HG02759 (cell line): ENCODE measurements around the gene CLIC1.

Source experiments
- ATAC-seq: cut with Tn5 transposase; IDR thresholded peaks from one replicate; pipeline ENCODE4 v1.9.1; 2021; ENCODE audit warnings: mild to moderate bottlenecking, moderate library complexity; ENCODE audit not compliant: unreplicated experiment

The CLIC1 gene

DNA sequence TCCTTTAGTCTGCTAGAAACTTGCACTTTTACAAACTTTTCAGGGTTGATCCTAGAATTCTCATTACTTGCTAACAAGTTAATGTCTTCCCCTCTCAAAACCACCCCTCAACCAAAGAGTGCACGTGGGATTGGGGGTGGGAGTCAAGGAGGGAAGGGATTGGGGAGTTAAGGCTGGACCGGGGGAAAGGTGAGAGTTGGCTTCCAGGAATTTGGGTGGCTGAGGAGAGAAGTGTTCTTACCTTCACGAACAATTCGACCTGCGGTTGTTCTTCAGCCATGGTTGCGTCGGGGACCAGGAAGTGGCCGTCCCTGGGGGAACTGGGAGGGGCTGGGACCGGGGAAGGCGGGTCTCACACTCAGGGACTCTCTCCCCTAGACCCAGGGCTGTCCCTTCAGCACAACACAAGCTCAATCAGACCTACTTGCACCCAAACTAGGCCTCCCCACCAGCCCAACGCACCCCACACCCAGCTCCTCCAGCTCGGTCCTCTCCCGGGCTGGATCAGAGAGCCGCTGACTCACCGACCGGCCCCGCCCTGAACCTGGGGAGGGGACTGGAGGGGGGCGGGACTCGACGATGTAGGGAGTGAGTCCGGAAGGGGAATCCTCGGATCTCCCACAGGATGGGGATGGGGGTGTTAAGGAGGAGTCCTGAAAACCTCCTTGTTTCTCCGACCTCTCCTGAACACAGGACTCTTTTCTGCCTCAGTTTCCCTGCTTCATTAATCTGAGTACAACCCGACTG is at the start of gene CLIC1:
Gene CLIC1 (minus strand): TSS at position 510 of the 747 bp plus-strand sequence. CDS start 230 bp downstream, at position 280.
- peak; percentile 25 for ATAC-seq

DNA sequence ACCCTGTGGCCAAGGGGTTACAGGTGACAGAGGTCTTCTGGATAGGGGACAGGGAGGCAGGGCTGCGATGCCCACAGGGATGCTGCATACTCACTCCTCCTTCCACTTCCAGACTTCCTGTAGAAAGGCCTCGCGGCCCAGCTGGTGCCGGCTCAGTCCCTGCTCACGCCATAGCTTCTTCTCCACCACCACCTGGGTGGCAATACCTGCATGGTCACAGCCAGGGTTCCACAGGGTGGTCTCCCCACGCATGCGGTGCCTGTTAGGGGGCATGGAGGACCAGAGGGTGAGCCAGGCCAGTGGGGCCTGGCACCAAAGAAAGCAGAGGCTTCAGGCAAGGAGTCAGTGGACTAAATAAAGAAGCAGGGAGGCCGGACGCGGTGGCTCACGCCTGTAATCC is 49.1 kb upstream of the CLIC1 start:
- ATAC-seq, result no peak

DNA sequence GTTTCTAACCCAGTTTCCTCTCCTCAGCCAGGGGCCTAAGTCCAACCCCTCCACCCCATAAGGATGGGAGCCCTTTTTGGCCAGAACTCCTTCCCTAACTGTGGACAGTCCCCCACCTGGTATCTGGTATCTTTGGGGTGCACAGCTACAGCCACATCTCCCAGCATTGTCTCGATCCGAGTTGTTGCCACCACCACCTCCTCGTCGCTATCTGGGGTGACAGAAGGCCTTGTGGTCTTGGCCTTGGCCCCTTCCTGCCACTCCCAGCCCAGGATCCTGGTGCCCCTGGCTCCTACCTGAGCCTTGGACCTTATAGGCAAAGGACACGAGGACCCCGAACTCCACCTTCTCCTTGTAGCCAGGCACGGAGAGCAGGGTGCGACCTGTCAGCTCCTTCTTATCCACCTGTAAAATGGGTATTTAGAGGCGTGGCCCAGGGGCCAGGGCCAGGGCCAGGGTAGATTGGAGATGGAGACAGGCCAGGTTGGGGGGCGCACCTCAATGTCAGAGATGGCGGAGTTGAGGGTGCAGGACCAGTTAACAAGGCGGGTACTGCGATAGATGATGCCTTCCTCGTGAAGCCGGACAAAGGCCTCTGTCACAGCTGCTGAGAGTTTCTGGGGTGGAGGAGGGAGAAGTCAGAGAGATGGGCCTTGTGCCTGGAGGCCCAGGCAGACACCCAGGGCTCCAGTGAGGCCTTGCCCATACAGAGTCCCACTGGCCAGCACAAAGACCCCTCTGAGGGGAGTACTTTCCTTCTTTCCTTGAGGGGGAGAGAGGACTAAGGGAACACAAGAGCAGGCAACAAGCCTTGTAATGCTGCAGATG is 48.0 kb upstream of the CLIC1 start:
- no peak for ATAC-seq

DNA sequence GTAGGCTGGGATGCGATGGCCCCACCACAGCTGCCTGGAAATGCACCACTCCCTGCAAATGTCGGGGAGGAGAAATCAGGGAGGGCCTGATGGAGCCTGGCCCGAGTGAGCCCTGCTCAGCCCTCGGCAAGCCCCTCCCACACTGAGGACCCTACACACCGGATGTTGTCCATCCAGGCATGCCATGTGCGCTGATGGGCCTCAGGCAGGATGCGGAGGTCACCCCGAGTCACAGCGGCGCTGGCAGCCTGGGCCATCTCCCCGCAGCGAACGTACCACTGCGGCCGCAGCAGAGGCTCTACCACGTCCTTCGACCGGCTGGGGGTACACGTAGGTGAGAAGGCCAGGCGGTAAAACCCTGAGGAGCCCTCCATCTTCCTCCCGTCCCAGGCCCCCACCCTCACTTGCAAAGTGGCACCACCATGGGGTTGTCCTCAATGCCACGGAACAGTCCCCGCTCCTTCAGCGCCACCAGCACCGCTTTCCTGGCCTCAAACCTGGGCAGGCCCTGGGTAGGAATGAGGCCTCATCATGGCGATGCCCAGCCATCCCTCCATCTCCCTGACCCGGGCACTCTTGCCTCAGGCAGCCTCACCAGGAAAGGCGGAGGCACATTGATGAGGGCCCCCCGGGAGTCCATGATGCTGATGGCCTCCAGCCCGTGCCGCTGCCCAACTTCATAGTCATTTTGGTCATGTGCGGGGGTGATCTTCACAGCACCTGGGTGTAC is 46.0 kb upstream of the CLIC1 start:
- ATAC-seq, result no peak

DNA sequence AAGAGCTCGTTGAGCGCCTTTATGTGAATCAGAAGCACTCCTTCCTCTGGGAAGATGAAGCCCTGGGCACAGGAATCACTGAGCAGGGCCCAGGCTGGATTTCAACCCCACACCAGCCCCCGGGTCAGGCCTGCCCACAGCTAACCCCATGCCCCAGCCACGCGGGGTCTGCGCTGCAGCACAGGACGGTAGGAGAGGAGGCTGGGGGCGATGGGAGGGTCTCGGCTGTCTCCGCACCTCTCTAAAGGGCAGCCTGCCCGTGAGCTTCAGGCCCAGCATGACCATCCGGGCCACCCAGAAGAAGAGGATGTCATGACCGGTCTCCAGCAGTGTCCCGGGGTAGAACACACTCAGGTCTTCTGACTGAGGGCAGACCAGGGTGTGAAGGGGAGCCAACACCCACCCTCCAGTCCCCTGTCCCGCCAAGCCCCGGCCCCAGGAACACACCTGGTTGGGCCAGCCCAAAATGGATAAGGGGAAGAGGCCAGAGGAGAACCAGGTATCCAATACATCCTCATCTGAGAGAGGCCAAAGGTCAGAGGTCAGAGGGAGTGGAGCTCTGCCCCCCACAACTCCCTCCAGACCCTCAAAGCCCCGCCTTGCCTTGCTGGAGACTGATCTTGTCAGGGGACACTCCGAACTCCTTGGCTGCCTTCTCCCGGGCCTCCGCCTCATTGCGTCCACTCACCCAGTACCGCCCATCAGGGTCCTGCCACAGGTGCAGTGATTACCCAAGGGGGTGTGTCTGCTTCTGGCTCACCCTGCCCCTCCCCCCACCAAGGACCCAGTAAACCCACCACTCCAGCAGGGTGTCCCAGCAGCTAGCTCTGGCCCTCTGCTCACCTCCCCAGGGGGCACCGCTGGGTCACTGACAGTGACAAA is 45.2 kb upstream of the CLIC1 start:
- ATAC-seq, result no peak

DNA sequence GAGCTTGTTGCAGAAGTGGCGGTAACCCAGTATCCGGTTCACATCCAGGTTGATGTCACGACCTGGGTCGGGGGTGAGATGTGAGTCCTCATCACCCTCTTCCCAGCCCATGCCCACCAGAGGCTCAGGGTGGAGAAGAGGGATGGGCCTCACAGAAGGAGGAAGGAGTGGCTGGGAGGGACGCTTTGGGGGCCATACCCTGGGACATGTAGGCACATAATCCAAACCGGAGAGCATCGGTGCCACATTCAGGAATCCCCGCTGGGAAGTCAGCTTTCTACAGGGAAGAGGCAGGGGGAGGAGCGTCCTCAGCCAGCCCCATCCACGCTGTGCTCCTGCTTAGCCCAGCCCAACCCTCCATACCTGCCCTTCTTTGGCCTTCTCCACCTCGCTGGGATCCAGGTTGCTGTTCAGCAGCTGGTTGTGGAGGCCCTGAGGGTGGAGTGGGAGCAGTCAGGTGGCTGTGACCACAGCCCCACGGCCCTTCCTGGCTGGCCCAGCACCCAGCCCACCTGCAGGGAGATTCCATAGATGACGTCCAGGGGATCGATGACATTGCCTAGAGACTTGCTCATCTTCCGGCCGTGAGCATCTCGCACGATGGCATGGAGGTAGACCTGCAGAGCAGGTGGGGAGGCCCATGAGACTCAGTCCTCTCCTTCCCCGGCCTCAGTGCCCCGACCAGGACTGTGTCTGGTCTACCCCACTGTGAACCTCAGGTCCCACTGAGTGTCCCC is 44.3 kb upstream of the CLIC1 start:
- no peak for ATAC-seq

DNA sequence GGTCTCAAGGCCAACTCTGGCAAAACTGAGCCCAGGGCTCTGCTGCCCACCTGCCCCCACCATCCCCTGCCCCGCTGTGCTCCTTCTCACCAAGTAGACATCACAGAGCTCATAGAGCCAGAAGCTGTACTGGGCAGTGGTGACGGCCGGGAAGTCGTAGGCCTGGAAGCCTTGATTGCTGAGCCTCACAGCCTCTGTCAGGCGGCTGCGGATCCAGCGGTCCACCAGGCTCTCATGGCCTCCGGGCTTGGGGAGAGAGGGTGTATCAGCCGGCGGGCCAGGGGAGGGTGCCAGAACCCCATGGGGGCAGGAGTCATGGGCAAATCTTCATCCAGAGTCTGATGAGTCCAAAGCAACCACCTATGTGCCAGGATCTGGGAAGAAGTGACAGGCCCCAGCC is 43.6 kb upstream of the CLIC1 start:
- ATAC-seq, result no peak

DNA sequence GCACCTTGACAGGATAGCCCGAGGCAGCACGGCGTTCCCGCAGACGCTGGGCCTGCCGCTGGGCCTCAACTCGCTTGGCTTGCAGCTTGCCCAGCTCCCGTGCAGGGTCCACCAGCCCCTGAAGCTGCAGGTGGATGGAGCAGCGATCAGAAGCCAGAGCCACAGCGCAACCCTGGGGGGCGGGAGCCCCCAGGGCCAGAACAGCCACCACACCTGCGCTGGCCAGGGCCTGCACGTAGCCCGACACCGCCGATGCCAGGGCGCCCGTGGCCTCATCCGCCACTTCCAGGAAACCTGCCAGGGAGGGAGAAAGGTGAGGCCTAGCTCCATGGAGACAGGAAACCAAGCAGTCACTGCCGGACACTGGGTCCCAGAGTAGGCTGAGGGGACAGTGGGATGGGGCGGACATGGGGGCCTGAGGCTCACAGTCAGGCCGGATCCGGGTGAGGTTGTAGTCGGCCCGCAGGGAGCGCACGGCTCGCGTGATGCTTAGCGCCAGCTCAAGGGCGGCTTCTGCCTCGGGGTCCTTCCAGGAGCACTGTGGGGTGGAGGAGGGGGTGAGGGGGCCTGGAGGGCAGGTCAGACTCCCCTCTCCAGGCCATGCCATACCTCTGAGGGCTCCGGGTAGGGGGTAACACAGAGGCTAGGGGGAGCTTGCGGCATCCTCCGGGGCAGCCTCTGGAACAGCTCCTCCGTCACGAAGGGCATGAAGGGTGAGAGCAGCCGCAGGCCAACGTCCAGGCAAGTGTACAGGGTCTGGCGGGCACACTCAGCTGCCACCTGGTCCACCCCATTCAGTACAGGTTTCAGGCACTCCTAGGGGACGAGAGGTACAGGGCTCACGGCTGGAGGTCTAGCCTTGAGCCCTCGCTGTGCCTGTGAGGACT is 42.9 kb upstream of the CLIC1 start:
- no peak for ATAC-seq

DNA sequence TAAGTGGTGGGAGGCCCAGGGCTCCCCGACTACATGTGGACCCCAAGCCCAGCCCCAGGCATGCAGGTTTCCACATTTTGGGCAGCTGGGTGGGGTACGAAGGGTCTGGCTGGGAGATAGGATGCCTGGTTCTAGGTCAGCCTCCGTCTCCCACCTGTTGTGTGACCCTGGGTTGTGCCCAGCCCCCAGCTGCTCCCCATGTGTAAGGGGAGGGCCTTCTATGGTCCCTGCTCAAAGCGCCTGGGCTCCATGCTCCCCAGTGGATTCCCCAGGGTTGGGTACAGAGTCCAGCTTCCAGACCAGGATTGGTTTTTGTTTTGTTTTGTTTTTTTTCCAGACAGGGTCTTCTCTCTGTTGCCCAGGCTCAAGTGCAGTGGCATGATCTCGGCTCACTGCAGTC is 41.9 kb upstream of the CLIC1 start:
- no peak for ATAC-seq

DNA sequence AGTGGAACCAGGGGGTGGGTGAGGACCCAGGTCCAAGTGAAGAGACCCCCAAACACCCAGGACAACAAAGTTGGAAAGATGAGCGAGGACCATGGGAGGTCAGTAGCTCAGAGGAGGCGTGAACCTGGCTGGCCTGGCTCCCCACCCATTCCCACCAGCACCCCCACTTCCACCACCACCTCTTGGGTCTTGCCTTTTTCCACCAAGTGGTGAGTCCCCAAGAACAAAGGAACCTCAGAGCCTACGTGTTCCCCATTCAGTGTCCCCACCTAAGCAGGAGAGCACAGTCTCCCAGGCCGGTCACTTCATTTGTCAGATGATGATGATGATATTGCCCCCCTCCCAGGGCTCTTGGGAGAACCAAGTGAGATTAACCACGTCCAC is 41.3 kb upstream of the CLIC1 start:
- ATAC-seq, result no peak

DNA sequence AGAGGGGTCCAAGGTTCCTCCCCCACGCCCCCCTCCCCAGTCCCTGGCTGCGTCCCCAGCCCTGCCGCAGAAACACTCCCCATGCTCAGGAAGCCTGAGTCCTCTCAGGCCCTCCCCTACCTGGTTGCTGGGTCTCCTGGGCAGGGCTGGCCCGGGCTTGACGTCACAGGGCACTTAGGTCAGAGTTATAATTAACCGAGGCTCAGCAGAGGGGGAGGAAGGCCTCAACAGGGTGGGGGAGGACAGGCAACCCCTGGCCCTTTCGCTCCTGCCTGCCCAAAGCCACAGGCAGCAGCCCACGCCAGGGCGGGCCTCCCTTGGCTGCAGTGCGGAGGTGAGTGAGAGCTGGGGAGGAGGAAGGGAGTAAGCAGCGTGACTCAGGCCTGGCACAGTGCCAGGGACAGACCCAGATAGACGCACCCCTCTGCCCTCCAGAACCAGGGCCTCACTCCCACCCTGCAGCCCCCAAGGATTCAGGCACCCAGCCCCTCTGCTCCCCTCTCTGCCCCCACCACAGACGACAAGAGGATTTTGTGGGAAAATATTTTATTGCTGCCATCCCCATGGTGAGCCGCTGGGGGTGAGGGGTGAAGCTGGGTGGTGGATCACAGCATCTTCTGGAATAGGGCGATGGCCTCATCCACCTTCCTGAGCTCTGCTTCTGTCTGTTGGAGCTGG is 40.8 kb upstream of the CLIC1 start, which contains the start of gene VWA7:
Gene VWA7 (minus strand): TSS at position 340 of the 678 bp plus-strand sequence. CDS start 549 bp downstream, outside the sequence.
- ATAC-seq, result peak; percentile 79

DNA sequence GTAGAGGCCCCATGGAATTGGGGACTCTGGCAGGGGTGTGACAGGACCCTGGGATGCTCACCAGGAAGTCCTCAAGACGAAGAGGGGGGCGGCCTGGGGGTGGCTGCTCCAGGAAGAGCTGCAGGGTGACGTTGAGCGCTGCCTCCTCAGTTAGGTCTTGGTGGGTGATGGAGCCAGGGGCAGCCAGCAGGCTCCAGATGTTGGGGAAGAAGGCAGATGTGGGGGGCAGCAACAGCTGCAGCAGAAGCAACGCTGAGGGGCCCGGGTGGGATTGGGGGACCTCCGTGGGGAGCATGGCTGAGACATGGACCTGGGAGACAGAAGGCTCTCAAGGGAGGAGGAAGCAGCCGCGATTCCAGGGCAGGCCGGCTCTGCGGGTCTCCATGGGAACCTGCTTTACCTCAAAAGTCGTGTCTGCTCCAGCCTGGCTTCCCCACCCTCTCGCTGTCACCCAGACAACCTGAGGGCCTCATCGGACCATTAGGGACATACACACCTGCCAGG is 40.2 kb upstream of the CLIC1 start:
- no peak for ATAC-seq

DNA sequence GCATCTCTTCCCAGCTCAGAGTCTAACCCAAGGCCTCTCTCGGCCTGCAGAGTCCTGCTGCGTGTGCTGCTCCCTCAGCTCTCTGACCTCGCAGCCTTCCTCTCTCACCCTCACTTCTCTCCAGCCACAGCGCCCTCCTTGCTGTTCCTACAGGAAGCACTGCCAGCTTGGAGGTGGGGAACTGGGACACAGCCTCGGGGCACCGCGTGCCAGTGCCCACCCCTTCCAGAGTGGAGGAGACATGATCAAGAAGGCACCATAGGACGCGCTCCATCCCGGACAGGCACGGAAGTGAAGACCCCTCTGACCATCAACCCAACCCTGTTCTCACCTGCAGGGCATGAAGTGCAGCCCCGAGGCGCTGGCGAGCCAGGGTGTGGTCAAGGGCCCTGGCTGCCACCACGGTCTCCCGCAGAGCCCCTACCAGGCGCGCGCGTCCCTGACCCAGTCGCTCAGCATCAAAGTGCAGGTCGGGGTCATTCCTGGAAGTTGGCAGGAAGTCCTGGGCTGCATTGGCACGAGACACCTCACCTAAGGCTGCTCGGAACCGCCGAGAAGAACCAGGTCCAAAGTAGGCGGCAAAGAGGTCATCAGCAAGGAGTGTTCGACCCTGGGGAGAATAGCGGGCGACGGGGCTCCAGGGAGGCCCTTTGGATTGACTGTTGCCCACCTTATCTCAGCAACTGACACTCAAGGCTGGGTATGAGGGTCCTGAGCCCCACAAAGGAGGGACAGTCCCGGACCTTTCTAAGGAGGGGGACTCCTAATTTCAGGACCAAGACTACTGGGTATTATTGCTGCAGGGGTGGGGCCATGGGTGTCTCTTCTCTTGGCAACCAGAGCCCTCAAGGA is 39.5 kb upstream of the CLIC1 start:
- no peak for ATAC-seq

DNA sequence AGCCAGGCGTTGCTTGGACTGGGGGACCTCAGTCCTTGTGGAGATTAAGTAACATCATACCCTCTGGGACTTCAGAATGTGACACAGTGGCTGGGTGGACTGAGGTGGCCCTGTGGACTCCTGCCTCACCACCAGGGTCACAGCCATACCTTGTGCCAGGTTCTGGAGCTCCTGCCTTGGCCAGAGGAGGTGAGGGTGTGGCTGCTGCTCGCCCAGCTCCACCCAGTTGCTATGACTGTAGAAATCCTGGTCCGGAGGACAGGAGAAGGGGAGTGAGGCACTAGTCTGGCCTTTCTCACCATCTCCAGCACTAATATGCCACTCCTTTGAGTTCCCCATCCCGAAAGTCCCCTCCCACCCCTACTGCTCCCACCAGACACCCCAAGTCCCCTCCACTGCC is 38.9 kb upstream of the CLIC1 start:
- no peak for ATAC-seq

DNA sequence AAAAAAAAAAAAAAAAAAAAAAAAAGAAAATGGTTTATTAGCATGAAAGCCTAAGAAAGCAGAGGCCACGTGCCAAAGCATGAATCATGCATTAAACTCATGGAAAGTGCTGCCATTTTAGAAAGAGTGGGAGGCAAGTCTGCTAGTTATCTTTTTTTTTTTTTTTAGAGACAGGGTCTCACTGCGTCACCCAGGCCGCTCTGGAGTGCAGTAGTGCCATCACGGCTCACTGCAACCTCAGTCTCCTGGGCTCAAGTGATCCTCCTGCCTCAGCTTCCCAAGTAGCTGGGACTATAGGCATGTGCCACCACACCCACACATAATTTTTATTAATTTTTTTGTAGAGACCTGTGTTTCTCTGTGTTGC is 35.6 kb upstream of the CLIC1 start:
- no peak for ATAC-seq

DNA sequence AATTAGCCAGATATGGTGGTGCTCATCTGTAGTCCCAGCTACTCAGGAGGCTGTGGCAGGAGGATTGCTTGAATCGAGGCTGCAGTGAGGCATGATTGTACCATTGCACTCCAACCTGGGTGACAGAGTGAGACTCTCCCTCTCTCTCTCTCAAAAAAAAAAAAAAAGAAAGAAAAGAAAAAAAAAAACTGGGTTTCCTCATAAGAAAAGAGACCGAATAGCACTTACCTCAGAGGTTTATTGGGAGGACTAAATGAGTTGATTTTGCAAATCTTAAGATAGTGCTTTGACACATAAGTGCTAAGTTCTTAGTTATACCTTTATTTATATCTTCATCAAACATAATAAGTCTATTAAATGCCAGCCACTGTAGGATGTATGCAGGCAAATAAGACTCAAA is 34.5 kb upstream of the CLIC1 start:
- no peak for ATAC-seq

DNA sequence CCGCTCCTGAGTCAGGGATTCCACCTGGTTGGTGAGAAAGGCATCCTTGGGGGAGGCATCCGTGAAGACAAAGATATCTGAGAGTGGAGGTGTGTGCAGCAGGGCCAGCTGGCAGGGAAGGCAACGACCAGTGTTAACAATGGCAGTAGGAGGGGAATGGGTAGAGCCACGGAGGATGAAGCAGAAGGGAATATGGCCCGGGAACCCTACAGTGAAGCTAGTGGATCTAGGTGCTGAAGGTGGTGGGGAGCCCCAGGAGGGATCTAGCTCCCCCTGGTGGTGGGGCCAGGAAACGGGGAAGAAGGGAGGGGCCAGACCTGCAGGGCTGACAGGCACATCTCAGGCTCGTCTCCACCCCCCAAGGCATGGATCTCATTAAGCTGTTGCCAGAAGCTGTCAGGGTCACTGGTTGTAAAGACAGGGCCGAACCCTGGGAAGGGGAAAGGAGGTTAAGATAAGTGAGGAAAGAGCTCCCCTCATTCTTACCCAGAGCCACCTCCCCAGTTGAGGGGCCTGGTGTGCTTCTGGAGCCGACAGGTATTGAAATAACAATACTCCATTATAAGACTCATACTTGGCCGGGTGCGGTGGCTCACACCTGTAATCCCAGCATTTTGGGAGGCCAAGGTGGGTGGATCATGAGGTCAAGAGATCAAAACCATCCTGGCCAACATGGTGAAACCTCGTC is 33.5 kb upstream of the CLIC1 start:
- no peak for ATAC-seq
